ENCODE data around the gene INPP5B.

DNA sequence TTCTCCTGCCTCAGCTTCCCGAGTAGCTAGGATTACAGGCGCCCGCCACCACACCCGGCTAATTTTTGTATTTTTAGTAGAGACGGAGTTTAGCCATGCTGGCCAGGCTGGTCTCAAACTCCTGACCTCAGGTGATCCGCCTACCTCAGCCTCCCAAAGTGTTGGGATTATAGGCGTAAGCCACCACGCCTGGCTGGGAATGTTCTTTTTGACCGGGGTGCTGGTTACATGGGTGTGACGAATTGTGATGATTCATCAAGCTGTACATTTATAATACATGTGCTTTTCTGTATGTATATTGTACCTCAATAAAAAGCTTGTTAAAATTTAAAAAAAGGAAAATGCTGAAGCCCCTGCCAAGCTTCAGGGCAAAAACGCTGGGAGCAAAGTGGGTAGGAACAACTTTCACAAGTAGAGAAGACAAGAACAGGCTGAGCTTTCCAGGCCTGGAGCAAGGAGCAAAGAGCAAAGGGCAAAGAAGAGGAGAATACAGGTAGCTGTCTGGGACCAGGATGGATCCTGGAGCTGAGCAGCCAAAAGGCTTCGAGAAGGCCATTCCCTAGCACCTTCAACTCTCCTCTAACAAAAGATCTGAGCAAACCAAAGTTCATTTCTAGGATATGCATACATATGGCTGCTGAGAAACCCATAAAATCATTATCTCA lies 118.3 kb downstream of the INPP5B start:
- TF ChIP-seq SP1 (IDR thresholded peaks at IDR 0.05) (no peak), FOXK2 (IDR thresholded peaks at IDR 0.05) (no peak), ELF4 (IDR thresholded peaks at IDR 0.05) (no peak), TARDBP (IDR thresholded peaks at IDR 0.05) (no peak), FOXM1 (IDR thresholded peaks at IDR 0.05; ENCODE audit: borderline replicate concordance) (no peak), NFRKB (IDR thresholded peaks at IDR 0.05) (no peak), BHLHE40 (IDR thresholded peaks at IDR 0.05; ENCODE audit: borderline replicate concordance) (no peak), FOXA1 (IDR thresholded peaks at IDR 0.05) (no peak), ARNT (IDR thresholded peaks at IDR 0.05) (no peak), L3MBTL2 (conservative IDR thresholded peaks at IDR 0.05) (no peak), SUZ12 (IDR thresholded peaks at IDR 0.05) (no peak), HDGF (IDR thresholded peaks at IDR 0.05; ENCODE audit: borderline replicate concordance) (no peak), ZNF384 (IDR thresholded peaks at IDR 0.05) (no peak)
- TF ChIP-seq, protein P1, sequence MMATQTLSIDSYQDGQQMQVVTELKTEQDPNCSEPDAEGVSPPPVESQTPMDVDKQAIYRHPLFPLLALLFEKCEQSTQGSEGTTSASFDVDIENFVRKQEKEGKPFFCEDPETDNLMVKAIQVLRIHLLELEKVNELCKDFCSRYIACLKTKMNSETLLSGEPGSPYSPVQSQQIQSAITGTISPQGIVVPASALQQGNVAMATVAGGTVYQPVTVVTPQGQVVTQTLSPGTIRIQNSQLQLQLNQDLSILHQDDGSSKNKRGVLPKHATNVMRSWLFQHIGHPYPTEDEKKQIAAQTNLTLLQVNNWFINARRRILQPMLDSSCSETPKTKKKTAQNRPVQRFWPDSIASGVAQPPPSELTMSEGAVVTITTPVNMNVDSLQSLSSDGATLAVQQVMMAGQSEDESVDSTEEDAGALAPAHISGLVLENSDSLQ (IDR thresholded peaks at IDR 0.05): no peak
